CD14-positive monocyte (primary cell): Measurements from ENCODE around the gene PCP4. TPM values are rescaled to one million over a fixed set of nuclear protein-coding genes. Genes with fewer than 3 reads are reported as not detected.

Source experiments
- DNase-seq, 3 donors: peaks; one replicate each; pipeline ENCODE4 v3.0.0-alpha.2; 2011 to 2022
- H2AFZ ChIP-seq: 2 replicates; pipeline ENCODE4 v1.6.0; 2012; ENCODE audit warnings: mild to moderate bottlenecking, low read depth, low read length, inconsistent platforms; ENCODE audit not compliant: insufficient read depth, poor library complexity, severe bottlenecking
- H3K27ac ChIP-seq, 2 donors: 1 replicate in 1 of 2; 2 replicates in 1 of 2; pipeline ENCODE4 v1.5.1; 2012 to 2013; ENCODE audit warnings: low read length in 2 of 2, control low read depth in 1 of 2, inconsistent platforms in 1 of 2, low read depth in 1 of 2, mild to moderate bottlenecking in 1 of 2
- H3K27me3 ChIP-seq, 2 donors: one replicate each; pipeline versions ENCODE4 v1.6.0 to v1.6.1; 2011 to 2013; ENCODE audit warnings: low read length in 2 of 2; ENCODE audit not compliant: control insufficient read depth in 2 of 2, insufficient read depth in 2 of 2
- H3K36me3 ChIP-seq, 2 donors: replicated peaks in 1 of 2; 1 replicate in 1 of 2; 2 replicates in 1 of 2; pipeline versions ENCODE4 v1.5.1 to v1.6.1; 2012 to 2013; ENCODE audit warnings: low read length in 2 of 2, control low read depth in 1 of 2, inconsistent platforms in 1 of 2, mild to moderate bottlenecking in 1 of 2; ENCODE audit not compliant: insufficient read depth in 2 of 2, control insufficient read depth in 1 of 2
- H3K4me1 ChIP-seq, 2 donors: 1 replicate in 1 of 2; 2 replicates in 1 of 2; pipeline versions ENCODE4 v1.5.1 to v1.6.1; 2012 to 2013; ENCODE audit warnings: low read length in 2 of 2, control low read depth in 1 of 2, inconsistent platforms in 1 of 2, mild to moderate bottlenecking in 1 of 2, moderate library complexity in 1 of 2; ENCODE audit not compliant: insufficient read depth in 2 of 2, control insufficient read depth in 1 of 2
- H3K4me2 ChIP-seq: replicated peaks from 2 replicates; pipeline ENCODE3; 2012; ENCODE audit warnings: low read length, moderate library complexity, mild to moderate bottlenecking; ENCODE audit not compliant: poor library complexity, severe bottlenecking; ENCODE audit errors: extremely low read depth
- H3K4me3 ChIP-seq, 3 experiments: fragments of 200-600 bp in 1 of 3; sonication (generic) in 1 of 3; replicated peaks in 1 of 3; 1 replicate in 2 of 3; 2 replicates in 1 of 3; pipeline ENCODE4 v1.5.1; 2011 to 2013; ENCODE audit warnings: low read length in 3 of 3, mild to moderate bottlenecking in 3 of 3, control low read depth in 2 of 3, low read depth in 2 of 3, inconsistent platforms in 1 of 3, moderate library complexity in 1 of 3
- H3K79me2 ChIP-seq: 2 replicates; pipeline ENCODE4 v1.6.0; 2012; ENCODE audit warnings: mild to moderate bottlenecking, control low read depth, inconsistent platforms, low read length, moderate library complexity; ENCODE audit not compliant: insufficient read depth
- H3K9ac ChIP-seq: 2 replicates; pipeline ENCODE4 v1.6.0; 2017; ENCODE audit warnings: low read length, mild to moderate bottlenecking; ENCODE audit not compliant: insufficient read depth, poor library complexity, severe bottlenecking
- H3K9me3 ChIP-seq, 2 donors: replicated peaks in 1 of 2; 1 replicate in 1 of 2; 2 replicates in 1 of 2; pipeline versions ENCODE4 v1.5.1 to v1.6.1; 2012 to 2013; ENCODE audit warnings: low read length in 2 of 2, control low read depth in 1 of 2; ENCODE audit not compliant: control insufficient read depth in 1 of 2, insufficient read depth in 1 of 2
- H4K20me1 ChIP-seq: 2 replicates; pipeline ENCODE4 v1.6.0; 2012; ENCODE audit warnings: mild to moderate bottlenecking, low read length, control low read depth, moderate library complexity; ENCODE audit not compliant: insufficient read depth
- H3K27ac Mint-ChIP-seq, 7 donors: one replicate each; pipeline ENCODE4 v1.8.0; 2020; ENCODE audit warnings: mild to moderate bottlenecking in 7 of 7, mixed read lengths in 7 of 7, moderate library complexity in 6 of 7, inconsistent platforms in 2 of 7
- H3K27me3 Mint-ChIP-seq, 3 donors: one replicate each; pipeline ENCODE4 v1.8.0; 2021 to 2022; ENCODE audit warnings: low read depth in 3 of 3, mild to moderate bottlenecking in 3 of 3, mixed read lengths in 3 of 3, moderate library complexity in 3 of 3, inconsistent platforms in 1 of 3
- H3K36me3 Mint-ChIP-seq, 2 donors: one replicate each; pipeline ENCODE4 v1.8.0; 2020; ENCODE audit warnings: mixed read lengths in 2 of 2, inconsistent platforms in 1 of 2, mild to moderate bottlenecking in 1 of 2
- H3K4me1 Mint-ChIP-seq: one replicate; pipeline ENCODE4 v1.8.0; 2020; ENCODE audit warnings: mild to moderate bottlenecking, mixed read lengths
- H3K4me3 Mint-ChIP-seq, 2 donors: one replicate each; pipeline ENCODE4 v1.8.0; 2020; ENCODE audit warnings: mild to moderate bottlenecking in 2 of 2, mixed read lengths in 2 of 2, moderate library complexity in 1 of 2
- H3K9me3 Mint-ChIP-seq, 7 donors: one replicate each; pipeline ENCODE4 v1.8.0; 2020 to 2022; ENCODE audit warnings: mixed read lengths in 7 of 7, mild to moderate bottlenecking in 6 of 7, moderate library complexity in 6 of 7, inconsistent platforms in 2 of 7
- WGBS: methylation state at CpG from one replicate; pipeline ENCODE4 v1.1.5; 2013; ENCODE audit warnings: missing lambda C conversion rate; ENCODE audit not compliant: insufficient coverage; 5-methylcytosine and 5-hydroxymethylcytosine counted together
- intact Hi-C, 2 donors: fragments of 100-400 bp; cut with micrococcal nuclease; formaldehyde crosslinking; loops; one replicate each; pipeline versions ENCODE4 v1.15.0 to v1.15.1; 2023
- polyA plus RNA-seq, 3 donors: library from polyadenylated mRNA; depleted of rRNA in 1 of 3; unstranded in 2 of 3; stranded (reverse) in 1 of 3; fragments of 300-500 nt in 2 of 3; fragments of >200 nt in 1 of 3; fragmentation: Illumina TruSeq in 2 of 3; gene quantifications; 1 replicate in 2 of 3; 2 replicates in 1 of 3; pipeline ENCODE4 v1.2.3, GENCODE V29; 2012 to 2021
- TF ChIP-seq, protein P1 (sequence below): fragments of 200-600 bp; IDR thresholded peaks from one replicate; pipeline ENCODE4 v1.8.0; 2022; ENCODE audit warnings: antibody characterized with exemption, mild to moderate bottlenecking

The PCP4 gene
- polyA plus RNA-seq, 3 donors, result not detected

DNA sequence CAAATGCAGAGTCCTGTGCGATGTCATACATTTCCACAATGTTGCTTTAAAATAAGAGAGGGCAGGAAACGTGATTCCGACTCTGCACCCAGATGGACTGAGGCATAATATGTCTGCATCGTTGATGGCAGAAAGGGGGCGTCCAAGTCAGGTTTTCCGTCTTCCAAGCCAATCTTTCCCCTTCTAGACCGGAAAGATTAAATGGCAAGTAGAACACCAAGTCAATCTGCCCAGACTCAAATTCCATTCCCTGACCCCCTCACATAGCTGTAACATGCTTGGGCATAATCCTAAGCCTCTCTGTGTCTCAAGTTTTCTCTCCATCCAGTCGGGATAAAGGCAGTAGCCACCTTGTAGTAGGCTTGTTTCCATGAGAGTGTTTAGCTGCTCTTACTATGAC, 14.4 kb downstream of the PCP4 start:
- Mint-ChIP-seq H3K27me3 (peaks cover 0 to 2% (median 0%) of the 10 kb centered on the region in 3 donors), H3K36me3 (no peaks in the 10 kb centered on the region), H3K9me3 (no peaks in the 10 kb centered on the region), H3K27ac (no peak overlapping the region), H3K4me1 (no peaks in the 10 kb centered on the region), H3K4me3 (no peak overlapping the region)
- H3K4me3 ChIP-seq, result no peak overlapping the region
- TF ChIP-seq, protein P1, sequence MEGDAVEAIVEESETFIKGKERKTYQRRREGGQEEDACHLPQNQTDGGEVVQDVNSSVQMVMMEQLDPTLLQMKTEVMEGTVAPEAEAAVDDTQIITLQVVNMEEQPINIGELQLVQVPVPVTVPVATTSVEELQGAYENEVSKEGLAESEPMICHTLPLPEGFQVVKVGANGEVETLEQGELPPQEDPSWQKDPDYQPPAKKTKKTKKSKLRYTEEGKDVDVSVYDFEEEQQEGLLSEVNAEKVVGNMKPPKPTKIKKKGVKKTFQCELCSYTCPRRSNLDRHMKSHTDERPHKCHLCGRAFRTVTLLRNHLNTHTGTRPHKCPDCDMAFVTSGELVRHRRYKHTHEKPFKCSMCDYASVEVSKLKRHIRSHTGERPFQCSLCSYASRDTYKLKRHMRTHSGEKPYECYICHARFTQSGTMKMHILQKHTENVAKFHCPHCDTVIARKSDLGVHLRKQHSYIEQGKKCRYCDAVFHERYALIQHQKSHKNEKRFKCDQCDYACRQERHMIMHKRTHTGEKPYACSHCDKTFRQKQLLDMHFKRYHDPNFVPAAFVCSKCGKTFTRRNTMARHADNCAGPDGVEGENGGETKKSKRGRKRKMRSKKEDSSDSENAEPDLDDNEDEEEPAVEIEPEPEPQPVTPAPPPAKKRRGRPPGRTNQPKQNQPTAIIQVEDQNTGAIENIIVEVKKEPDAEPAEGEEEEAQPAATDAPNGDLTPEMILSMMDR, result no peak
- no peaks in the 10 kb centered on the region for H3K4me1 ChIP-seq
- no peaks in the 10 kb centered on the region for H3K27me3 ChIP-seq
- DNase-seq, result no peak
- H3K9me3 ChIP-seq, result no peaks in the 10 kb centered on the region
- H2AFZ ChIP-seq, result no peak overlapping the region
- no peak overlapping the region for H3K27ac ChIP-seq
- no peaks in the 10 kb centered on the region for H3K36me3 ChIP-seq
- no peaks in the 10 kb centered on the region for H4K20me1 ChIP-seq
- H3K9ac ChIP-seq, result no peak overlapping the region
- WGBS, result 86% methylated on average over 7 of the region's 8 CpGs
- no peak overlapping the region for H3K4me2 ChIP-seq
- intact Hi-C loops, result no loop called here
- no peaks in the 10 kb centered on the region for H3K79me2 ChIP-seq

DNA sequence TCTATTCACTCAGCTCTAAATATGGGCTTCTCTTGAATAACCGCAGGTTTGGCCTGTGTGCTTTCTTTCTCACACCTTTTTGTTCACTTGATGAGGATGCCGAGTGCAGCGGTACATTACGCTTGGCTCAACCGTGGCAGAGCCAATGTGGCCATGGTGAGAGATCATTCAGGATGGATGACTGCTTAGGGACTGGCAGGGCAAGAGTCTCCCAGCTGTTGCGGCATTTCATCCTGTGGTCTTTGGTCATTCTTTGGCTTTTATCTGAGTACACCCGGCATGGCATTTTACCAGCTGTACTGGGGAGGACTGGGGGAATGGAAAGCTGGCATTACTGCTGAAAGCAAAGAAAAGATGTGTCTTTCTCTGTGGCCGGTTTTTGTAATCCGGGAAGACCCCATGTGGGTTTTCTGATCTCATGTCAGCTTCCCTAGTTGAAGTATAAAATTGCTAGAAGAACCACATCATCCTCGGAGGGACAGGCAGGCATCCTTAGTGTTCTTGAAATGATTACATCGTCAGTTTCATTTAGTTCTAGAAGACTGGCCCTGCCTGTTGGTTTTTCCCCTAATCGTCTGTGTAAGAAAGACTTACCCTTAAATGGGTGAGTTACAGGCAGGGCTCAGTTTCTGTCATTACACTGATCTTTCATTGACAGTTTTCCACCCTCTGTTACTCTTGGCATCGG, 15.1 kb downstream of the PCP4 start:
- Histone ChIP-seq H3K79me2 (no peaks in the 10 kb centered on the region), H3K9me3 (no peaks in the 10 kb centered on the region), H2AFZ (no peak overlapping the region), H3K4me1 (no peaks in the 10 kb centered on the region), H3K9ac (no peak overlapping the region), H3K27ac (no peak overlapping the region), H3K4me3 (no peak overlapping the region), H3K27me3 (no peaks in the 10 kb centered on the region), H3K36me3 (no peaks in the 10 kb centered on the region), H3K4me2 (no peak overlapping the region), H4K20me1 (no peaks in the 10 kb centered on the region)
- Mint-ChIP-seq H3K27me3 (peaks cover 0 to 2% (median 0%) of the 10 kb centered on the region in 3 donors), H3K9me3 (no peaks in the 10 kb centered on the region), H3K4me3 (no peak overlapping the region), H3K4me1 (no peaks in the 10 kb centered on the region), H3K27ac (no peak overlapping the region), H3K36me3 (no peaks in the 10 kb centered on the region)
- DNase-seq, result no peak
- TF ChIP-seq, protein P1, result no peak
- intact Hi-C loops, result no loop called here
- 93% methylated on average over 11 of the region's 13 CpGs for WGBS
